Left ventricle myocardium inferior (tissue), 1 donor: Measurements from ENCODE around the gene CTSO. TPM values are rescaled to one million over a fixed set of nuclear protein-coding genes. Genes with fewer than 3 reads are reported as not detected.

Experiments used
- DNase-seq: peaks from one replicate; pipeline ENCODE4 v3.0.0-alpha.2; 2020
- H3K27ac ChIP-seq: fragments of 200-600 bp; replicated peaks from 2 replicates; pipeline ENCODE4 v1.8.0; 2021
- H3K27me3 ChIP-seq: fragments of 200-600 bp; 2 replicates; pipeline ENCODE4 v1.8.0; 2021; ENCODE audit warnings: low read depth
- H3K36me3 ChIP-seq: fragments of 200-600 bp; 2 replicates; pipeline ENCODE4 v1.8.0; 2021
- H3K4me1 ChIP-seq: fragments of 200-600 bp; 2 replicates; pipeline ENCODE4 v1.8.0; 2021
- H3K4me3 ChIP-seq: fragments of 200-600 bp; 2 replicates; pipeline ENCODE4 v1.8.0; 2021; ENCODE audit warnings: mild to moderate bottlenecking, moderate library complexity
- H3K9me3 ChIP-seq: fragments of 200-600 bp; replicated peaks from 2 replicates; pipeline ENCODE4 v1.8.0; 2021
- intact Hi-C: fragments of 100-400 bp; cut with micrococcal nuclease; formaldehyde crosslinking; loops from one replicate; pipeline ENCODE4 v1.11.0; 2022
- total RNA-seq: library from RNA; stranded (reverse); fragmentation: NEBNext Ultra II Directional; extraction: Animal tissue kit (Norgen Biotek cat#: 25700); gene quantifications from one replicate; pipeline ENCODE4 v1.2.1, GENCODE V29; 2021
- TF ChIP-seq, protein P1 (sequence below): fragments of 200-600 bp; IDR thresholded peaks from 2 replicates; pipeline ENCODE4 v1.8.0; 2021; ENCODE audit warnings: antibody characterized with exemption, mild to moderate bottlenecking, borderline replicate concordance
- donor health status: DM: no; HTN: yes; CAD: no; lungs with severe emphysema.

CTSO gene
- total RNA-seq, 1 donor from 2014 or later = 5.8 TPM

DNA sequence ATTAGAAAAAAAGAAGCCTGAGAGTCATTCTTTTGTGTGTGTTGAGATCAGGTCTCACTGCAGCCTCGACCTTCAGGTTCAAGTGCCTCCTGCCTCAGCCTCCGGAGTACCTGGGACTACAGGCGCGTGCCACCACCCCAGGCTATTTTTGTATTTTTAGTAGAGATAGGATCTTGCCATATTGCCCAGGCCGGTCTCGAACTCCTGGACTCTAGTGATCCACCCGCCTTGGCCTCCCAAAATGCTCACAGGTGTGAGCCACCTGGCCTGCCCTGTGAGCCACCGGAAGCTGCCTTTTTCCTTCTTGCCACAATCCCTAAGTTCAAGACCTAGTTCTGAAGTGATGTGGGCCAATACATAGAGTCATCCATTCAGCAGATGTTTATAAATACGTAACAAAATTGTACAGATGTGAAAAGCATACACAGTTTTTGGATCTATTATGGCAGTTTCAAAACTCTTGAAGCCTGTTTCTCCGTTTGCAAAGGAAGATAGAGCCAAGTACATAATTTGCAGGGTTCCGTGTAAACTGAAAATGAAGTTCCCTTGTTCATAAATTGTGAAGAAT lies 536 bp upstream of the CTSO start:
- peaks cover 3% of the 10 kb centered on the region for H3K27me3 ChIP-seq
- no peaks in the 10 kb centered on the region for H3K36me3 ChIP-seq
- no peaks in the 10 kb centered on the region for H3K9me3 ChIP-seq
- TF ChIP-seq, protein P1, sequence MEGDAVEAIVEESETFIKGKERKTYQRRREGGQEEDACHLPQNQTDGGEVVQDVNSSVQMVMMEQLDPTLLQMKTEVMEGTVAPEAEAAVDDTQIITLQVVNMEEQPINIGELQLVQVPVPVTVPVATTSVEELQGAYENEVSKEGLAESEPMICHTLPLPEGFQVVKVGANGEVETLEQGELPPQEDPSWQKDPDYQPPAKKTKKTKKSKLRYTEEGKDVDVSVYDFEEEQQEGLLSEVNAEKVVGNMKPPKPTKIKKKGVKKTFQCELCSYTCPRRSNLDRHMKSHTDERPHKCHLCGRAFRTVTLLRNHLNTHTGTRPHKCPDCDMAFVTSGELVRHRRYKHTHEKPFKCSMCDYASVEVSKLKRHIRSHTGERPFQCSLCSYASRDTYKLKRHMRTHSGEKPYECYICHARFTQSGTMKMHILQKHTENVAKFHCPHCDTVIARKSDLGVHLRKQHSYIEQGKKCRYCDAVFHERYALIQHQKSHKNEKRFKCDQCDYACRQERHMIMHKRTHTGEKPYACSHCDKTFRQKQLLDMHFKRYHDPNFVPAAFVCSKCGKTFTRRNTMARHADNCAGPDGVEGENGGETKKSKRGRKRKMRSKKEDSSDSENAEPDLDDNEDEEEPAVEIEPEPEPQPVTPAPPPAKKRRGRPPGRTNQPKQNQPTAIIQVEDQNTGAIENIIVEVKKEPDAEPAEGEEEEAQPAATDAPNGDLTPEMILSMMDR = no peak
- peak overlapping the region; percentile 99 for H3K27ac ChIP-seq
- H3K4me1 ChIP-seq = peaks cover 20% of the 10 kb centered on the region
- no peak for DNase-seq
- intact Hi-C loops = no loop called here
- peak overlapping the region; percentile 90 for H3K4me3 ChIP-seq

DNA sequence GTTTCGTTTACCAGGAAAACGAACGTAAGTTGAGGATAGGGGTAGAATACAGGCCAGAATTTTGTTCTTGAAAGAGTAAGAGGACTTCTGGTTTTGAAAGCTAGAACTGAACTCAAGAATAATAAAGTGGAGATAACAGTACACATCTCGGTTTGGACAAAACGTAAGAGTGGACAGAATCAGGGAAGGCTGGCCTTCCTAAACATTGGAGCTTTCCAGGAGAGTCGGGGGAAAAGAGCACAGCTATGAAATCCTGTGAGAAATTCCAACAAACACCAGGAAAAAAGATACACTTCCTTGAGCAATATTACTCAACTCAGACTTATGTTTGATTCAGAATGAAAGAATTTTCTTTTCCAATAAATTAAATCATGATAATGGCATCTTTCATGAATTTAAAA lies 1.2 kb downstream of the CTSO start:
- intact Hi-C loops = loop anchor here (2.0 kb wide), 1 partner anchor 144 kb away; no protein-coding TSS in a partner anchor
- TF ChIP-seq, protein P1 = no peak
- peaks cover 20% of the 10 kb centered on the region for H3K4me1 ChIP-seq
- no peak for DNase-seq
- H3K27ac ChIP-seq = peak overlapping the region; percentile 99
- no peaks in the 10 kb centered on the region for H3K27me3 ChIP-seq
- no peaks in the 10 kb centered on the region for H3K36me3 ChIP-seq
- H3K4me3 ChIP-seq = peak overlapping the region; percentile 90
- H3K9me3 ChIP-seq = no peaks in the 10 kb centered on the region

DNA sequence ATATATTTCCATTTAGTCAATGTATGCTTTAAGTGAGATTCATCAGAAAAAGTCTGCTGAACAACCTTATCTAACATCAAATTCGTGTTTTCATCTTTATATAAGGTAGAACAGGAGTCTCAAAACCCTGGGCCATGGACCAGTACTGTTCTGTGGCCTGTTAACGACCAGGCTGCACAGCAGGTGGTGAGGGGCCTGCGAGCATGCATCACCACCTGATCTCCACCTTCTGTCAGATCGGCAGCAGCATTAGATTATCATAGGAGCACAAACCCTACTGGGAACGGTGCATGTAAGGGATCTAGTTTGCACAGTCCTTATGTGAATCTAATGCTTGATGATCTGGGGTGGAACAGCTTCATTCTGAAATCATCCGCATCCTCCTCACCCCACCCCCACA lies 3.2 kb downstream of the CTSO start:
- H3K4me3 ChIP-seq = no peak overlapping the region
- no peaks in the 10 kb centered on the region for H3K9me3 ChIP-seq
- no peaks in the 10 kb centered on the region for H3K36me3 ChIP-seq
- intact Hi-C loops = no loop called here
- H3K27ac ChIP-seq = no peak overlapping the region
- H3K27me3 ChIP-seq = no peaks in the 10 kb centered on the region
- TF ChIP-seq, protein P1 = no peak
- peaks cover 20% of the 10 kb centered on the region for H3K4me1 ChIP-seq
- DNase-seq = no peak

DNA sequence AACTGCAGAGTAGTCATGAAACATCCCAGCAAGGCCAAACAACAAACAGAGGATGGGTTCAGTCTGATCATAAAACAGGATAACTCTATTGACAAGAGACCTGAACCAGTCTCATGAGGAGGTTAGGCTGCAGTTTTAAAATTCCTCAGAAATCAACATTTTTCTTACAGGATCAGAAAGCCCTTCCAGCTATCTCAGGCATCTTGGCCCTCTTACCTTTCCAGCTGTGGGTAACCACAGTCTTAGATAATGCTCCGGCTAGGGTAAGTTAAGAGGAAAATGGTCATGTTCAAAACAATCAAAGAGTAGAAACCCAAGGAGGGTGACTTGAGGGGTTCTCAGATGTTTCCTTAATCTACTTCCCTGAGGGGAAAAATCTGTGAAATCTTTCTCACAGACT lies 5.1 kb downstream of the CTSO start:
- Histone ChIP-seq H3K9me3 (no peaks in the 10 kb centered on the region), H3K36me3 (no peaks in the 10 kb centered on the region), H3K27ac (no peak overlapping the region), H3K27me3 (no peaks in the 10 kb centered on the region), H3K4me1 (peaks cover 12% of the 10 kb centered on the region), H3K4me3 (no peak overlapping the region)
- TF ChIP-seq, protein P1 = no peak
- intact Hi-C loops = no loop called here
- DNase-seq = no peak

DNA sequence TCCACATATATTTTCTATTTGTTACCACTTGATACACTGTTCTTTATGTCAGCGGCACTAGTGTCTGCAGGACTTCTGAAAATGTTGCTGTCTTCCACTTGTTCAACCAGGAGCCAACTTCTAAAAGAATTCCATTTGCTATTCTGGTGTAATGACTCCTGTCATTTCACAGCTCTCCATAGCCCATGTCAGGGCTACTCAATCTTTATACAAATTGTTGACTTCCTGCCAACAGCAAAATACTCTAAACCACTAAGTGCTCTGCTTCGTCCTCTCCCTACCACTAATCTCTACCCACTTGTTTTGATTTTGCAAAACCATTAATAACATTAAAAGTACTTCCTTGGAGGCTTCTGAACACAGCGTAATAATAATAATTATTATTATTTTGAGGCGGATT lies 7.2 kb downstream of the CTSO start:
- intact Hi-C loops = no loop called here
- Histone ChIP-seq H3K4me1 (no peaks in the 10 kb centered on the region), H3K4me3 (no peak overlapping the region), H3K36me3 (no peaks in the 10 kb centered on the region), H3K27me3 (no peaks in the 10 kb centered on the region), H3K27ac (no peak overlapping the region), H3K9me3 (no peaks in the 10 kb centered on the region)
- TF ChIP-seq, protein P1 = no peak
- DNase-seq = no peak

DNA sequence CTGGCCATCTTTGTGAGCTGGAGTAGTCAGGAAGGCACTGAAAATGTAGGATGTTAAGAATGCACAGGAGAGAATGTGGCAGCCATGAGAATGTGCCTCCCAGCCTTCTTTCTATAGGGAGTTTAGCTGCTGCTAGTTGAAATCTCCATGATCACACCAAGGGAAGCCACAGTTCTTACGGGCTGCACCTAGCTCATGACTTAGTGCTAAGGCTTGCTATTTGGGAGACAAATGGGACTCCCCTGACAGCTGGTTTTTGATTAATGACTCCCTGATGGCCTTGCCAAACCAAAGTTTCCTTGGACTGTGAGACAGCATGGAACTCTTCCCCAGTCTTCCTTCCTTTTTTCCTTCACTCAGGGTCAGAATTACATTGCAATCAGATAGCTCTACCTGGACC lies 9.2 kb downstream of the CTSO start:
- TF ChIP-seq, protein P1 = no peak
- Histone ChIP-seq H3K27me3 (no peaks in the 10 kb centered on the region), H3K36me3 (peaks cover 8% of the 10 kb centered on the region), H3K27ac (no peak overlapping the region), H3K4me3 (no peak overlapping the region), H3K9me3 (no peaks in the 10 kb centered on the region), H3K4me1 (no peaks in the 10 kb centered on the region)
- intact Hi-C loops = no loop called here
- DNase-seq = no peak
